OCI-LY7 (cell line): ENCODE results near the gene SLC19A3. TPM values are rescaled to one million over a fixed set of nuclear protein-coding genes. Genes with fewer than 3 reads are reported as not detected.
"Not testable (repeated sequence)": the region's sequence is repeated elsewhere in the genome, so short reads cannot be mapped to it uniquely, and the experiment has no call there.

ENCODE experiments used
- BruUV-seq: library from RNA; stranded (reverse); fragments of 400-500 nt; replicated peaks from 2 replicates; lab custom pipeline; 2021; lab: Mats Ljungman, UMichigan
- CTCF ChIA-PET: fragments of 300-600 bp; sonication (Branson Sonifier 250); formaldehyde crosslinking; loops from one replicate; lab custom pipeline; 2022; ENCODE audit warnings: antibody characterized with exemption; ENCODE audit not compliant: unreplicated experiment; lab: Charles Lee
- POLR2A ChIA-PET: fragments of 300-600 bp; sonication (Branson Sonifier 250); formaldehyde crosslinking; loops from one replicate; lab custom pipeline; 2022; ENCODE audit warnings: antibody characterized with exemption; lab: Charles Lee
- DNase-seq: peaks from one replicate; pipeline ENCODE4 v3.0.0-alpha.2; 2015; ENCODE audit warnings: low spot score
- H2AFZ ChIP-seq: fragments of 200-600 bp; sonication (generic), shearing (Covaris generic); 2 replicates; pipeline ENCODE4 v1.6.1; 2014; ENCODE audit warnings: mild to moderate bottlenecking, antibody characterized with exemption, low read length, moderate library complexity
- H3K27ac ChIP-seq: fragments of 200-600 bp; sonication (generic); 2 replicates; pipeline ENCODE4 v1.5.1; 2014; ENCODE audit warnings: mixed run types, low read depth, mild to moderate bottlenecking, moderate library complexity, low read length, inconsistent platforms; ENCODE audit not compliant: poor library complexity, severe bottlenecking
- H3K36me3 ChIP-seq: fragments of 200-600 bp; sonication (generic); 2 replicates; pipeline ENCODE4 v1.6.1; 2014; ENCODE audit warnings: mild to moderate bottlenecking, antibody characterized with exemption, low read length, moderate library complexity, mixed read lengths; ENCODE audit not compliant: insufficient read depth
- H3K4me1 ChIP-seq: fragments of 200-600 bp; sonication (generic); 2 replicates; pipeline ENCODE4 v1.5.1; 2014; ENCODE audit warnings: mild to moderate bottlenecking, low read length; ENCODE audit not compliant: insufficient read depth, poor library complexity, severe bottlenecking
- H3K4me2 ChIP-seq: fragments of 200-600 bp; sonication (generic); 2 replicates; pipeline ENCODE4 v1.6.1; 2014; ENCODE audit warnings: mild to moderate bottlenecking, low read length
- H3K4me3 ChIP-seq: fragments of 200-600 bp; sonication (generic); 2 replicates; pipeline ENCODE4 v1.5.1; 2014; ENCODE audit warnings: mild to moderate bottlenecking, low read depth, low read length; ENCODE audit not compliant: poor library complexity, severe bottlenecking
- H3K79me2 ChIP-seq: fragments of 200-600 bp; sonication (generic); 2 replicates; pipeline ENCODE4 v1.6.1; 2016; ENCODE audit warnings: low read depth, mild to moderate bottlenecking, low read length, moderate library complexity, mixed read lengths; ENCODE audit not compliant: insufficient read depth
- H3K9me2 ChIP-seq: fragments of 200-600 bp; sonication (generic); 2 replicates; pipeline ENCODE4 v1.6.1; 2016; ENCODE audit warnings: mild to moderate bottlenecking, low read length, mixed read lengths; ENCODE audit not compliant: insufficient read depth
- H3K9me3 ChIP-seq: fragments of 200-600 bp; sonication (generic); 2 replicates; pipeline ENCODE4 v1.6.1; 2014; ENCODE audit warnings: mild to moderate bottlenecking, mixed run types, low read length, mixed read lengths
- H4K20me1 ChIP-seq: fragments of 200-600 bp; sonication (generic); 2 replicates; pipeline ENCODE4 v1.6.1; 2014; ENCODE audit warnings: mild to moderate bottlenecking, antibody characterized with exemption, low read length, moderate library complexity, mixed read lengths; ENCODE audit not compliant: insufficient read depth
- CTCF ChIP-seq: fragments of 200-600 bp; sonication (generic); conservative IDR thresholded peaks from 2 replicates; pipeline ENCODE4 v1.5.1; 2014; ENCODE audit warnings: mild to moderate bottlenecking, antibody characterized with exemption, low read length, moderate library complexity, mixed read lengths
- EZH2phosphoT487 ChIP-seq: fragments of 200-600 bp; sonication (generic); IDR thresholded peaks from 2 replicates; pipeline ENCODE4 v1.6.1; 2018; ENCODE audit warnings: low read depth, borderline replicate concordance, mild to moderate bottlenecking, mixed run types, antibody characterized with exemption, low read length, moderate library complexity, mixed read lengths
- intact Hi-C: fragments of 100-400 bp; cut with micrococcal nuclease; formaldehyde crosslinking; loops from one replicate; pipeline ENCODE4 v1.10.0; 2022; ENCODE audit not compliant: unreplicated experiment
- total RNA-seq, 2 experiments: library from RNA; depleted of rRNA in 1 of 2; stranded (reverse); fragments of >200 nt in 1 of 2; shearing (Covaris generic) in 1 of 2; gene quantifications; 2 replicates each; pipeline ENCODE4 v1.2.3, GENCODE V29; 2014 to 2022

Gene SLC19A3
- total RNA-seq, 2 experiments from 2014 or later = not detected

DNA sequence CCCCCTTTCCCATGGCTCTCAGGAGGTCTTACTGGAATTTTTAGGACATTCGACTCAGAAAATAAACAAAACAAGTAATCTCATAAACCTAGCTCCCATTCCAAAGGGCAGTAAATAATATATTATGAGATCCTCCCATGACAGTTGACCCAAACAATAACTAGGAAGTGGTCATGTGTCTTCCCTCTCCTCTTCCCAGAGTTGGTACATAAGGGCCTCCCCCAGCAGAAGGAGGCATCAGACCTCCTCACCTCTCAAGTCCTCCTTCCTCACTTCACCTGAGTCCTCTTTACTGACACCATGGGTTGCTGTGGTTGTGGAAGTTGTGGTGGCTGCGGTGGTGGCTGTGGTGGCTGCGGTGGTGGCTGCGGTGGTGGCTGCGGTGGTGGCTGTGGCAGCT lies 10.2 kb upstream of the SLC19A3 start, which contains the start of gene SCYGR7:
TSS of gene SCYGR7 (plus strand) at position 301 of the 400 bp plus-strand sequence. CDS start at position 301, 0 bp downstream.
- no peaks in the 10 kb centered on the region for H3K9me2 ChIP-seq
- TF ChIP-seq CTCF = no peak
- no peak for TF ChIP-seq EZH2phosphoT487
- H3K9me3 ChIP-seq = no peaks in the 10 kb centered on the region
- H3K27ac ChIP-seq = no peak within 1 kb of the TSS
- H3K4me3 ChIP-seq = no peak within 1 kb of the TSS
- POLR2A ChIA-PET = no interaction called here
- H3K79me2 ChIP-seq = no peaks in the 10 kb centered on the region
- H3K4me2 ChIP-seq = no peak within 1 kb of the TSS
- H2AFZ ChIP-seq = no peak within 1 kb of the TSS
- DNase-seq = no peak
- CTCF ChIA-PET = no interaction called here
- no peaks in the 10 kb centered on the region for H3K36me3 ChIP-seq
- H3K4me1 ChIP-seq = no peaks in the 10 kb centered on the region
- H4K20me1 ChIP-seq = no peaks in the 10 kb centered on the region
- no TSS peak for BruUV-seq
- intact Hi-C loops = no loop called here

DNA sequence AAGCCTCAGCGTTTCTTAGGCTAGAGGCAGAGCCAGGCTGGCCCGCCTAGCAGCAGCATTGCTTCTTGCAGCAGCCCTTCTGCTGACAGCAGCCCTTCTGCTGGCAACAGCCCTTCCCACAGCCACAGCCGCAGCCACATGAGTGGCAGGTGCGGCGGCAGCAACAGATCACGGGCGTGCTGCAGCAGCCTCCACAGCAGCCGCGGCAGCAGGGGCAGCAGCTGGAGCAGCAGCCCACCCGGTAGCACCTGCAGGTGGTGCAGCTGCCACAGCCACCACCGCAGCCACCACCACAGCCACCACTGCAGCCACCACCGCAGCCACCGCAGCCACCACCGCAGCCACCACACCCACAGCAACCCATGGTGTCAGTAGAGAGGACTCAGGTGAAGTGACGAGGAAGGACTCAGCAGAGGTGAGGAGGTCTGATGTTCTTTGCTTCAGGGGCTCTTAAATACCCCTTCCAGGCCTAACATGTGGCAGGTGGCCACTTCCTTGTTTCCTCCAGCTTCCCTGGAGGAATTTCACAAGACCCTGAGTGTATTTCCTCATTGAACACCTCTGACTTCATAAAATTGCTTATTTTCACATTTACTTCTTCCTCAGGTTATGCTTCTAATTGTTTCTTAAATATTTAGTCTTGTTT lies 6.7 kb upstream of the SLC19A3 start, which contains the start of gene SCYGR6:
TSS of gene SCYGR6 (minus strand) at position 364 of the 646 bp plus-strand sequence. CDS start at position 364, 0 bp downstream.
- no peaks in the 10 kb centered on the region for H3K9me3 ChIP-seq
- no peak within 1 kb of the TSS for H2AFZ ChIP-seq
- H3K36me3 ChIP-seq = no peaks in the 10 kb centered on the region
- H3K79me2 ChIP-seq = no peaks in the 10 kb centered on the region
- no TSS peak for BruUV-seq
- H3K9me2 ChIP-seq = no peaks in the 10 kb centered on the region
- intact Hi-C loops = no loop called here
- no peaks in the 10 kb centered on the region for H4K20me1 ChIP-seq
- no peak within 1 kb of the TSS for H3K4me3 ChIP-seq
- TF ChIP-seq EZH2phosphoT487 (no peak), CTCF (no peak)
- no peak for DNase-seq
- ChIA-PET POLR2A (no interaction called here), CTCF (no interaction called here)
- no peak within 1 kb of the TSS for H3K4me2 ChIP-seq
- H3K4me1 ChIP-seq = no peaks in the 10 kb centered on the region
- no peak within 1 kb of the TSS for H3K27ac ChIP-seq

DNA sequence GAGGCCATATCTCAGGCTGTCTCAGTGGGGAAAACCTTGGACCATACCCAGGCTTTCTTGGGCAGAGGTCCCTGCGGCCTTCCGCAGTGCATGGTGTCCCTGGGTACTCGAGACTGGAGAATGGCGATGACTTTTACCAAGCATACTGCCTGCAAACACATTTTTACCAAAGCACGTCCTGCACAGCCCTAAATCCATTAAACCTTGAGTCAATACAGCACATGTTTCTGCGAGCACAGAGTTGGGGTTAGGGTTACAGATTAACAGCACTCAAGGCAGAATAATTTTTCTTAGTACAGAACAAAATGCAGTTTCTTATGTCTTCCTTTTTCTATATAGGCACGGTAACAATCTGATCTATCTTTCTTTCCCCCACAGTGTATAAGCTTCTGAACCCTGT lies 5.0 kb upstream of the SLC19A3 start:
- CTCF ChIA-PET, H4K20me1 ChIP-seq, DNase-seq, intact Hi-C loops, H3K4me2 ChIP-seq, H3K4me3 ChIP-seq, H2AFZ ChIP-seq, H3K4me1 ChIP-seq, POLR2A ChIA-PET, H3K27ac ChIP-seq, BruUV-seq, H3K79me2 ChIP-seq, H3K9me3 ChIP-seq, H3K36me3 ChIP-seq, H3K9me2 ChIP-seq: not testable (repeated sequence)
